ENCODE data around the gene CTDSP1.

DNA sequence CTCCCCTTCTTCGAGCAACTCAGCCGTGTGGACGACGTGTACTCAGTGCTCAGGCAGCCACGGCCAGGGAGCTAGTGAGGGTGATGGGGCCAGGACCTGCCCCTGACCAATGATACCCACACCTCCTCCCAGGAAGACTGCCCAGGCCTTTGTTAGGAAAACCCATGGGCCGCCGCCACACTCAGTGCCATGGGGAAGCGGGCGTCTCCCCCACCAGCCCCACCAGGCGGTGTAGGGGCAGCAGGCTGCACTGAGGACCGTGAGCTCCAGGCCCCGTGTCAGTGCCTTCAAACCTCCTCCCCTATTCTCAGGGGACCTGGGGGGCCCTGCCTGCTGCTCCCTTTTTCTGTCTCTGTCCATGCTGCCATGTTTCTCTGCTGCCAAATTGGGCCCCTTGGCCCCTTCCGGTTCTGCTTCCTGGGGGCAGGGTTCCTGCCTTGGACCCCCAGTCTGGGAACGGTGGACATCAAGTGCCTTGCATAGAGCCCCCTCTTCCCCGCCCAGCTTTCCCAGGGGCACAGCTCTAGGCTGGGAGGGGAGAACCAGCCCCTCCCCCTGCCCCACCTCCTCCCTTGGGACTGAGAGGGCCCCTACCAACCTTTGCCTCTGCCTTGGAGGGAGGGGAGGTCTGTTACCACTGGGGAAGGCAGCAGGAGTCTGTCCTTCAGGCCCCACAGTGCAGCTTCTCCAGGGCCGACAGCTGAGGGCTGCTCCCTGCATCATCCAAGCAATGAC, 4.8 kb downstream of the CTDSP1 start:
- TF ChIP-seq, protein P1, sequence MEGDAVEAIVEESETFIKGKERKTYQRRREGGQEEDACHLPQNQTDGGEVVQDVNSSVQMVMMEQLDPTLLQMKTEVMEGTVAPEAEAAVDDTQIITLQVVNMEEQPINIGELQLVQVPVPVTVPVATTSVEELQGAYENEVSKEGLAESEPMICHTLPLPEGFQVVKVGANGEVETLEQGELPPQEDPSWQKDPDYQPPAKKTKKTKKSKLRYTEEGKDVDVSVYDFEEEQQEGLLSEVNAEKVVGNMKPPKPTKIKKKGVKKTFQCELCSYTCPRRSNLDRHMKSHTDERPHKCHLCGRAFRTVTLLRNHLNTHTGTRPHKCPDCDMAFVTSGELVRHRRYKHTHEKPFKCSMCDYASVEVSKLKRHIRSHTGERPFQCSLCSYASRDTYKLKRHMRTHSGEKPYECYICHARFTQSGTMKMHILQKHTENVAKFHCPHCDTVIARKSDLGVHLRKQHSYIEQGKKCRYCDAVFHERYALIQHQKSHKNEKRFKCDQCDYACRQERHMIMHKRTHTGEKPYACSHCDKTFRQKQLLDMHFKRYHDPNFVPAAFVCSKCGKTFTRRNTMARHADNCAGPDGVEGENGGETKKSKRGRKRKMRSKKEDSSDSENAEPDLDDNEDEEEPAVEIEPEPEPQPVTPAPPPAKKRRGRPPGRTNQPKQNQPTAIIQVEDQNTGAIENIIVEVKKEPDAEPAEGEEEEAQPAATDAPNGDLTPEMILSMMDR (IDR thresholded peaks at IDR 0.05): no peak
- no peak for TF ChIP-seq POLR2A (IDR thresholded peaks at IDR 0.05)

Data from tibial nerve (tissue), 3 donors.